ENCODE data around the gene KLF8. TPM values are rescaled to one million over a fixed set of nuclear protein-coding genes. Genes with fewer than 3 reads are reported as not detected.

KLF8 gene
- total RNA-seq, 1 experiment from 2014 or later: 7.3 TPM

GRCh38 chrX:56318076-56318475 is 85.9 kb downstream of the KLF8 start:
- Mint-ChIP-seq H3K4me3 (no peak overlapping the region), H3K36me3 (ENCODE audit: insufficient read depth in 1 of 3, low read depth in 3 of 3) (peaks cover 4 to 17% (median 6%) of the 10 kb centered on the region in 3 experiments; a peak in 6 of 7 replicates), H3K9me3 (peaks cover 78 to 96% of the 10 kb centered on the region in 2 experiments), H3K4me1 (no peaks in the 10 kb centered on the region), H3K27ac (no peak overlapping the region), H3K27me3 (ENCODE audit: low read depth) (no peaks in the 10 kb centered on the region)
- Histone ChIP-seq H2BK5ac (ENCODE audit: insufficient read length, low read length) (no peak overlapping the region), H3K23ac (ENCODE audit: insufficient read length, low read depth, low read length) (no peak overlapping the region), H2BK12ac (ENCODE audit: insufficient read length, low read depth, low read length) (no peak overlapping the region), H3K23me2 (ENCODE audit: insufficient read length, low read depth, low read length, poor library complexity, severe bottlenecking) (no peaks in the 10 kb centered on the region), H3K27me3 (ENCODE audit: insufficient read depth, low read length) (no peaks in the 10 kb centered on the region), H3K4me1 (ENCODE audit: insufficient read depth, low read length) (no peaks in the 10 kb centered on the region), H2AK5ac (ENCODE audit: insufficient read length, low read length) (no peak overlapping the region), H2BK15ac (ENCODE audit: low read depth, low read length) (no peak overlapping the region), H2AFZ (ENCODE audit: low read length) (no peak overlapping the region), H3K56ac (ENCODE audit: insufficient read length, low read depth, low read length) (no peak overlapping the region), H3K18ac (ENCODE audit: insufficient read length, low read depth, low read length) (no peak overlapping the region), H2BK20ac (ENCODE audit: low read depth, low read length, poor library complexity, severe bottlenecking) (no peak overlapping the region), H3K79me2 (ENCODE audit: insufficient read depth, low read length) (no peaks in the 10 kb centered on the region), H3K14ac (ENCODE audit: insufficient read depth, low read length) (no peak overlapping the region), H4K5ac (ENCODE audit: insufficient read length, low read depth, low read length) (no peak overlapping the region), H3T11ph (ENCODE audit: low read length) (no peak overlapping the region), H3K9me3 (ENCODE audit: control insufficient read depth, low read depth, low read length) (peaks cover 30% of the 10 kb centered on the region), H3K9ac (ENCODE audit: extremely low read depth, insufficient read length, low read length) (no peak overlapping the region), H4K91ac (ENCODE audit: insufficient read length, low read depth, low read length) (no peak overlapping the region), H3K4ac (ENCODE audit: low read depth, low read length) (no peak overlapping the region), H4K8ac (replicated peaks; ENCODE audit: insufficient read length, low read depth, low read length) (no peak overlapping the region), H3K27ac (ENCODE audit: insufficient read length, low read depth, low read length) (no peak overlapping the region), H4K20me1 (ENCODE audit: control insufficient read depth, insufficient read depth, insufficient read length) (no peaks in the 10 kb centered on the region), H3K4me2 (ENCODE audit: insufficient read depth, insufficient read length, low read length) (no peak overlapping the region), H3K79me1 (ENCODE audit: insufficient read depth, low read depth, low read length, poor library complexity, severe bottlenecking) (no peaks in the 10 kb centered on the region), H2BK120ac (ENCODE audit: low read depth, low read length, poor library complexity, severe bottlenecking) (no peak overlapping the region)
- DNase-seq: no peak
- no CpG with 5 or more reads among the region's 2 CpGs for WGBS (ENCODE audit: extremely low coverage, insufficient read length, low lambda C conversion rate)
- TF ChIP-seq CTCF (conservative IDR thresholded peaks at IDR 0.05): no peak

Measured in H9 (cell line).